Activated T-helper 9 cell treated with anti-CD3 and anti-CD28 coated beads, Interleukin-2, amount 50 U/mL, for 16 hours (primary cell): ENCODE measurements around the gene ITCH.

Experiments
- DNase-seq: peaks from one replicate; pipeline ENCODE4 v3.0.0-alpha.2; 2020; ENCODE audit warnings: low read depth

Gene ITCH

DNA sequence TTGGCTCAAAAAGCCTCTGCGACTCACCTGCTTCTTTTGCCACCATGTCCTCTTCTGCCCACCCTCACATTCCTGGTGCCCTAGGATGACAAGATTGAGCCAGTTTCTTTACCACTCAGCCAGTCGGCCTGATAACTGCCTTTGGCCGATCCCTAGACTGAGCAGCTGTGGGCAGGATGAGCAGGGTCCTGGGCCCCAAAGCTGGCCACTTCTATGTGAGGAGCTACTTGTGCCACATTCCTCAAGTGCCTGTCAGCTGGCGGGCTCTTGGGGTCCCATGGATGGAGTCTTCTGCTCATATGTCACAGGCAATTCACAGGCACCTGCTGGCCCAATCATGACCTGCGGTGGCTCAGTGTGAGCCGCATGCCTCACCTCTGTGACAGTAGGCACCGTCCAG lies 169.7 kb downstream of the ITCH start:
- DNase-seq, result no peak

DNA sequence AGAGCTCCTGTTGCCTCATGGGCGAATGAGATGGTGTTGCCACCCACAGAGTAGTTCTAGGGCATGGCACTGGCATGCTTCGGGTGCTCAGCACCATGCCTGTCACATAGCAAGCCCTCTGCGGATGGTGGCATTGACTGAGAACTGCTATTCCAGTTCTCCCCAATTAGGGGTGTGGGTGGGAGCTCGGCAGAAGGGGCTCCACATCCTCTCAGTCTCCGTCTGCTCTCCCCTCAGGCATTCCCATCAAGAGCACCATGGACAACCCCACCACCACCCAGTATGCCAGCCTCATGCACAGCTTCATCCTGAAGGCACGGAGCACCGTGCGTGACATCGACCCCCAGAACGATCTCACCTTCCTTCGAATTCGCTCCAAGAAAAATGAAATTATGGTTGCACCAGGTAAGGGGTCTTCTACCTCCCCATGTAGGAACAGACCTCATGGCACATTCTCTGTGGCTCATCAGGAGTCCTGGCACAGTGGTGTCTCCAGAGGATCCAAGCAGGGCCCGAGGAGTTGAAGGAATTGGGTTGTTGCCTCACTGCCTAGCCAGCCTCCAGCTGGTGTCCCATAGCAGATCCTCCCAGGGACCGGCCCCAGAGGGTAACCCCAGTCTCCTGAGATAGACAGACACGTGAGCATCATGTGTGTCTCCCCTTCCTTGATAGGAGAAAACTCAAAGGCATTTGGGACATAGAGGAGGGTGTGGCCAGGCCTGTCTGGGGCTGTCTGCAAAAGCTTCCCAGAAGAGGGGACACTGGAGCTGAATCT lies 171.5 kb downstream of the ITCH start:
- no peak for DNase-seq

DNA sequence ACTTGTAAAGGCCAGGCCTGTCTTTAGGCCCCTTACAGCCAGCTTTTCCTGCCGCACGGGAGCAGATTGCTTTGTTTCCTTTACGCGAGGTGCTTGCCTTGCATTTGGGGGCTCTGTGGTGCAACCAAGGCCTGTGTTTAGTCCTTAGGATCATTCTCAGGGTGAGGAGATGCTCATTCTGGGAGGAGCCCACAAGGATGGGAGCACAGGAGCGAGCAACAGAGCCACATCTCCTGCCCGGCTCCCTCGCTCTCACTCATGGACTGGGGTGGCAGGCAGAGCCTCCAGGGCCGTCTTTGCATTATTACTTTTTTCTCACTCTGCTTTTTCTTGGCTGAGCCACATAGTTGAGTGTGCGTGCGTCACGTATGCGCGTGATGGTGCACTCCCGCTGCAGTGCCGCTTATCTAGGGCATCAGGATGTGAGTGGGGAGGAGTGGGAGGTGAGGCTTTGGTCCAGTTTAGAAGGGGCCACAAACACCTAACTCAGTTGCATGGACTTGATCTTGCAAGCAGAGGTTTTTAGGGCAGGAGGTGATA lies 172.3 kb downstream of the ITCH start:
- DNase-seq, result no peak

DNA sequence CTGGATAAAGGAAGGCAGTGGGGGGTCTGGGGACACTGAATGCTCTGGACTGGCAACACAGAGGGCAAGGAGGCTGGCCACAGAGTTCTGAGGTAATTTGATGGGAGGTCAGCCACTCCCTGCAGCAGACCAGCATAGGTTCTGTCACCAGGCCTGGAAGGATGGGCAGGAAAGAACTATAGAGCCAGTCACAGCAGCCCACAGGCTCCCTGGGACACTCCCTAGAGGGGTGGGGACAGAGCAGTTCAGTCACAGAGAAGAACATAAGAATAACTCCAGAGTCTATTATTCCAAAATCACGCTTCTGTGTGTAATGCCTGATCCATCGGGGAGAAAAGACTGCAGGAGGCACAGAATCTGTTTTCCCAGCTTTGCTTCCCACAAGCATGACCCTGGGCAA lies 172.8 kb downstream of the ITCH start:
- DNase-seq, result no peak

DNA sequence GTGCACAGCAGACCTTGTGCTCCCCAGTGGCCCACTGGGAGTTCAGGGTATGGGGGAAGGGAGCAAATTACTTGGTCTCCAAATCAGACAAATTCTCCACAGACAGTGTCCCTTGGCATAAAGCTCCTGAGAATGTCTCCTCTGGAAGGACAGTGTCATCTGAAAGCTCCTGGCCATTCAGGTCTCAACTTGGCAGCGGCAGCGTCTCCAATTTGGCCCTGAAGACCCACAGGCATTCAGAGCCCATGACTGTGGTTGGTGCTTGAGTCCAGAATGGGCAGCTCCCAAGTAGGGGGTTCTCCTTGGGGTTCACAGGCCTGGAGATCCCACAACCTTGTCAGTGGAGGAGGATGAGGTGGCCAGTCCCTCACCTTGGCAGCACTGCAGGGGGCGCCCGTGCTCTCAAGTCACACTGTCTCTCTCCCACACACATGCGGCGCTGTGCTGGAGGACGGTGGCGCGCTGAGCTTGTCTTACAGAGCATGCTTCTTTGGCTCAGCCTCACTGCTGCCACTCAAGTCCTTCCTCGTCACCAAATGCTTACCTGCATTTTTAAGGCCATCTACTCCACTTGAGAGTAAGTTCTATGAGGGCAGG lies 173.8 kb downstream of the ITCH start:
- DNase-seq, result peak; percentile 27

DNA sequence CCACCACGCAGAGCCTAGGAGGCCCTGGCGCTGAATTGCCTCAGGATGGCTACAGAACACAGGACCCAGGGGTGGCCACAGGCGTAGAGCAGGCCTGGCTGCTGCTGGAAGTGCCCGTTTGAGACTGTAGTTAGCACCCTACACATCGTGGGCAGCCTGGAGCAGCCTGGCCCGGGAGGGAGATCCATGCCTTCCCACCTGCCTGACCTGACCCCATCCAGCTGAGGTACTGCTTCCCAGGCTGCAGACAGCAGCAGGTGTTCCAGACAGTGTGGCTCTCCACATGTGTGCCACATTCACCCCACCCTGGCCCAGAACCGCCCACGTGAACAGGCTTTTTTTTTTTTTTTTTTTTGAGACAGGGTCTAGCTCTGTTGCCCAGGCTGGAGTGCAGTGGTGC lies 174.6 kb downstream of the ITCH start:
- DNase-seq, result no peak

DNA sequence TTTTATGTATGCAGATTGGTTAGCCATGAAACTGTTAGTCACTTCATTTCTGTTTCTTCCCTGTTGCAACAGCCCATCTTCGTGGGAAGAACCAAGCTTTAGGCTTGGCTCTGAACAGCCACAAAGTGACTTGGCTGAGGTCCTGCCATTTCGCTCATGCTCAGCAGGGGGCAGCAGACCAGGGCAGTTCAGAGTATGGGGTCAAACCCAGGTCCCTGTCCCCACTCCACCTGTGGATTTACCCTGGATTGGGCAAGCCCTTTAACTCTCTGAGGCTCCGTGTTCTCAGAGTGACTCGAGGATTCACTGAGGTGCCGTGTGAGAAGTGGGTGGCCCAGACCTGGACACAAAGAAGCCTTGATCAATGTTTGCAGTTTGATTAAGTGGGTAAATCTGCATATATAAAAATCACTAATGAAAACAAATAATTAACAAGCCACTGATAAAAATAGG lies 175.6 kb downstream of the ITCH start:
- DNase-seq, result peak; percentile 33

DNA sequence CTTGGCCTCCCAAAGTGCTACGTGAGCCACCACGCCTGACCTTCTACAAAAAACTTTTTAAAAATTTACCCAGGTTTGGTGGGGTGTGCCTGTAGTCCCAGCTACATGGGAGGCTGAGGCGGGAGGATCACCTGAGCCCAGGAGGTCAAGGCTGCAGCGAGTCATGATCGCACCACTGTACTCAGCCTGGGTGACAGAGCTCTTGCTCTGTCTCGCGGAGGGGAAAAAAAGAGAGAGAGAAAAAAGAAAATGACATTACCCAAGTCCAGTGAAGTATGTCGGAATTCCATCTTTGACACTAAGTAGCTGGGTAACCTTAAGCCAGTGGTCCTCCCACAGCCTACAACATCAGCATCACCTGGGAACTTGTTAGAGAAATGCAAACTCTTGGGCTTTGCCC lies 176.7 kb downstream of the ITCH start:
- DNase-seq, result no peak

DNA sequence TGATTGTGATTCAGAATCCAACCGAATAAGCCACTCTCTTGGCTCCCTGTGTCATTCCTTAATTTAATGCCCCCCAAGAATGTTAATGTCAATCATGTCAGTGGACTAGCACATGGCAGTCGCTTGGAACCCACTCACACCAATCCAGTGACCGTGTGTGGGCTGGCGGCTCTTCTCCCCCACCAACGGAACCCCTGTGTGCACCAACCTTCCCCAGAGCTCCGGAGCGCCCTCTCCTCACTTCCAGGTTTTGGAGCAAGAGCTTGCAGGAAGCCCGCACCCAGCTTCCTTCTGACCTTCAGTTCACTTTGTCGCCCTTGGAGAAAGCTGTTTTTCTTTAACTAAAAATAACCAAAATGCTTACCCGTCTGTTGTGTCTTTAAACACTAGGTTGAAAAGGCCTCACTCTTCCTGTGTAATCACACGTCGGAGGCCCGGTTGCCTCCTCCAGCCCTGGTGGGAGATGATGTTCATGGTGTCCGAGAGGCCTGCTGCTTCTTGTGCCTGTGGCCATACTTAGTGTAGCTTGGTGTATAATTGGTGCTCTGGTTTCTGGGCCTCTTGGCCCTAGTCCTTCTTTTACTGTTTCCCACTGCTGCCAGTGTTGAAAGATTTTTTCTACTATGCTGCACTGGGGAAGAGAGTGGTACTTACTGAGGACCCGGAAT lies 177.7 kb downstream of the ITCH start:
- DNase-seq, result no peak

DNA sequence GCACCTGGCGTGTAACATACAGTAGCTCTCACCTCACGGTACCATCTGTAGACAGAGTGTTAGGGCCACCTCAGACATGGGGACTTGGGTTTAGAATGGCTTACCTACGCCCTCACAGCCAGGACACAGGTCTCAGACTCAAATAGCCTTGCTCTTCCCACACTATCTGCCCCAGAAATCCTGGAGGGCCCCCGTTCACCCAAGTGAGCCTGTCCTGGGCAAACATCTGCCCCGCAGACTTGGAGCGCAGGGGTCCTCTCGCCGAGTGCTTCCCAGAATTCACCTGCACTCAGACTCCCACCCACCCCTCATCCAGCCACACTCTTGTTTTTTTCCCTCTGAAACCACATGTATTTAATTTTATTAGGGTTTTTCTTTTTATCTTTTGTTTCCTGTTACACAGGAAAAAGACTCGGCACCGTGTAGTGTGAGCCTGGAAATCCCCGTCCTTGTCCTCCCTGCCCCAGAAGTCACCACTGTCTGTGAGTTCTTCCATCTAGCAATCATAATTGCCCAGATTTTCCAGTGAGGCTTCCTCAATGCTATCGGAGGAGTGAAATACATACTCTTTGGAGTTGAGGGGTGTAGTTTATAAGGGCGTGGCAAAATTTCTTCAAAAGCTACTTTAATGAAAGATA lies 178.3 kb downstream of the ITCH start:
- DNase-seq, result no peak

DNA sequence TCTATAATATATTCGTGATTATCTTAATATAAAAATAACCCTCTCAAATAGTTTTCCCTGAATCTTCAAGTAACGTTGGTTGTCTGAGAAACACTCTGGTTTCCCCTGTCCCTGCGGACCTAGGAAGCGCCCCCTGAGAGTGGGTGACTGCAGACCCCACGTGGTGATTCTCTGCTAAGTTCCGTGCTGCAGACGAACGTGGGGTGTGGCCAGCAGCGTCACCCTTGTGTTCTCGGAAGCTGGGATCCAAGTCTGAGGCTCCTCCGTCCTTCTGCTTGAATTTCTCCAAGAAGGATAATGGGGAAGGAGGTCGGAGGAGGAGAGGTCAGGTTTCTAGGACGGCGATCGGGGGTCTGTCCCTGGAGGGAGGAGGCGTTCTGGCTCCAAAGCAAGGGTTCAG lies 178.8 kb downstream of the ITCH start:
- DNase-seq, result no peak

DNA sequence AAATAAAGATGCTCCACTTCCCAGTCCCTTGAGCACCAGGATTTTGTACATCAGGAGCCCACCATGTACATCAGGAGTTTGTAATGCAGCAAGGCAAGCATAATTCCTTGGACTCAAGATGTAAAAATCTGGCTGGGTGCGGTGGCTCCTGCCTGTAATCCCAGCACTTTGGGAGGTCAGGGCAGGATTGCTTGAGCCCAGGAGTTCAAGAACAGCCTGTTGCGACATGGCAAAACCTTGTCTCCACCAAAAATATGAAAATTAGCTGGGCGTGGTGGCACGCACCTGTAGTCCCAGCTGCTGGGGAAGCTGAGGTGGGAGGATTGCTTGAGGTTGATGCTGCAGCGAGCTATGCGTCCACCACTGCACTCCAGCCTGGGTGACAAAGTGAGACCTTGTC lies 179.4 kb downstream of the ITCH start:
- DNase-seq, result no peak

DNA sequence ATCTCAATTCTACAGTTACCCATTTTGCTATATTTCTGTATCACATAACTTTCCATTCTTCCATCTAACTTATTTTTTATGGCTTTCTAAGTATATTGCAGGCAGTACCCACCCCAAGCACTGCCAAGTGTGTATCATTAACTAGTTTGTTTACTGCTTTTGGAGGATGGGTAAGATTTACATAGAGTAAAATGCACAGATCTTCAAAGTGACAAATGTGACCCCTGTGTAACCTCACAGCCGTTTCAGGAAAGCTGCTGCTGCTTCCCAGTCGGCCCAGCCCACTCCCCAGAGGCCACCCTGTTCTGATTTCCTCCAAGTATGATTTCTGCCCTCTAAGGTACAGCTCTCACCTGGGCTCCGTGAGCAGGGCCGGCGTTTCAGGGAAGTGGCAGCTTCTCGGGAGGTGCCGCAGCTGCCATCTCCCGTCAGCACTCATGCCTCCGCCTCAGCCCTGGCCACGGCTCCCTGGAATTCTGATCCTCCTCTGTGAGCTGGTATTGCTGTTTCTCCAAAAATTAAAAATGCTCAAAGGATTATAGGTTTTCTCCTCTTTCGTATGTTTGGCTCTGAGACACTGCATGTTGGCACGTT lies 180.5 kb downstream of the ITCH start:
- no peak for DNase-seq

DNA sequence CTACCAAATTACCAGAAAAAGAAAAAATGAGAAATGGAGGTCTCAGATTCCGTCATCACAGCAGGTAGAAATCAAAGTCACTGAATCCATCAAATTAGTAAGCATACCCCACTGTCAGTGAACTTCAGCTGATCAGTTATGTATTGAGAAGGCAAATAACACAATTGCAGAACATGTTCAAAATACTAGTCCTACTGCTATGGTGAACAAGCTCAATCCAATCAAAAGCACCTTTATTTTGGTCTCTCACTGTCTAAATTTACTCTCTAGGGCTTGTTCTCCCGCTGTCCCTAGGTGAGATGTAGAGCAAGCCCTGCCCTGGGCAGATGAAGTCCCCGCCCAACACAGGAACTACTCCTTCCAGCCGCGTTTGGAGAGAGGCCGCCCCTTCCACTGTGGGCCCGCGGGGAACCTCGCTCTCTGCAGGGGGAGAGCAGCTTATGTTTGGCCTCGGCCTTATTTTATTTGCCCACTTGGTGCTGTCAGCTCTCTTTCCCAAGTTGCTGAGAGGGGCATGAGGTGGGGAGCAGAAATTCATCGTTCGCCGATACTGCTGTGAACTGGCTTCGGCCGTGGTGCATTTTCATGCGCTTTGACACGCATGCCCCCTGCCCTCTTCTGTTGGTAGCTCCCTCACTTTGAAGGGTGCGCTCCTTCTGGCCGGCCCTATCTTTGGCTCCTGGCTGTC lies 181.2 kb downstream of the ITCH start:
- DNase-seq, result no peak

DNA sequence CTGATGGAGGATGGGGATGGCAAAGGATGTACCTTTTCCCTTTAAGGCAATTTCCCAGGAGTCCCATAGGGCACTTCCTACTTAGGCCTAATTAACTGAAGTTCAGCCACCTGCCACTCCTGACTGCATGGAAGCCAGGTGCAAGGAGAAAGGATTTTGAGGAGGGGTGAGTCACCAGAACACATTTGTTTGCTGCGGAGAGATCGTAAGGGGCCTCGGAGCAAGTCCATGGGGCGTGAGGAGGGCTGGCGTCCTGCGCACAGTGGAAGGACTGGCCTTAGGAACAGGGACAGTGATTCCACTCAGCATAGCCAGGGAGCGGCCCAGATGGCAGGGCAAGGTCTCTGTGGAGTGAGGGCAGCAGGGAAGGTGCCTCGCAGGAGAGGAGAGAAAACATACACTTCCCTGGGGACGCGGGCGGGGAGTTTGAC lies 183.7 kb downstream of the ITCH start:
- DNase-seq, result no peak

DNA sequence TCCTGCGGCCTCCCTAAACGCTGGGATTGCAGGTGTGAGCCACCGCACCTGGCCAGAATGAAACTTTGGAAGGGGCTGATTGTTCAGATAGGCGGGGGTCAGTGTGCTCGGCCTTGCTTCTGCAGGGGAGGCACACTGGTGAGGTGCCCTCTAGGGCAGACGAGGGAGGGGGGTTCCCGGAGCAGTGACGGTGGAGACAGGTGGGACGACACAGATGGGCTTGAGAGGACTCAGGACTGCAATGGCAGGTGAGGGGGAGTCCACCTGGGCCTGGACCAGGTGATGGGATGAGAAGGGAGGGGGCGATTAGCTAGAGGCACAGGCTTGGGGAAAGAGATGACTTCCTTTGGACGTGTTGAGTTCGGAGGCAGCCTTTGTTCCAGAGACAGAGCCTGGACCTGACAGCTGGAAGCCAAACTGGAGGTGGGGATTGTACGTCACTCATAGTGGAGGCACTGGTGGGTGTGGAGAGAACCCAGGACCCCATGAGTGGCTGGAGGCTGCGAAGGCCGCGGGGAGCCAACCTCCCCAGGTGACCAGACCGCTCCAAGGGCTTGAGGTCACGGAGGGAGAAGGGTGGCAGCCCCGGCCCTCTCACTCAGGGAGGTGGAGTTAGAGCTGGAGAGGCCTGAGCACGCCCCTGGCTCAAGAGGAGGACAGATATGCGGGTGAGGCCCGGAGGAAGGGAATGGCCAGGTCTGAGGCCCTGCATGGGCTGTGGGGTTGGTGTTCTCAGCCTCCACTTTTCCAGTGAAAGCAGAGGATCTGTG lies 185.0 kb downstream of the ITCH start:
- DNase-seq, result no peak

DNA sequence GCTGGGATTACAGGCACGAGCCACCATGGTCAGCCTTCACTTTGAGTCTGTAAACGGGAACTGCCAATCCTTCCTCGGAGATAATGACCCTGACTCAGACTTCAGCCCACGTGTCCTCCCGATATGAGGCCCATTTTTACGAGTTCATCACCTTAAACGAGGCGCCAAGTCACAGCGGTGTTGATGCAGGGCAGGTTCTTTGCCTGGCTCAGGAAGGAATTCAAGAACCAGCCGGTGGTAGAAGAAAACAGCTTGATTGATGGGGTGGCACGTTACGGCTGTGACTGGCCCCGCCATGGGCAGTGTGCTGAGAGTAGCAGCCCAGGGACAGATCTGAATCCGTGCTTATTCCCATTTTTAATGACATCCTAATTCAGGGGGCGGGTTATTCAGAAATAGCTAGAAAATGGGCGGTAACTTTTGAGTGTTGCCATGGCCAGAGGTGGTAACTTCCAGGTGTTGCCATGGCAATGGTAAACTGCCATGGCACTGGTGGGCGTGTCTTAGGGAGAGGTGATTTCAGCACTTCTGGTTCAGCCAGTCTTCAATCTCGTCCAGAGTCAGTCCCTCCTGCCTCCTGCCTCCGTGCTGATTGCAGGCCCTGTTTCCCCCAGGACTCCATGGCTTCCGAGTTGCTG lies 186.3 kb downstream of the ITCH start:
- no peak for DNase-seq

DNA sequence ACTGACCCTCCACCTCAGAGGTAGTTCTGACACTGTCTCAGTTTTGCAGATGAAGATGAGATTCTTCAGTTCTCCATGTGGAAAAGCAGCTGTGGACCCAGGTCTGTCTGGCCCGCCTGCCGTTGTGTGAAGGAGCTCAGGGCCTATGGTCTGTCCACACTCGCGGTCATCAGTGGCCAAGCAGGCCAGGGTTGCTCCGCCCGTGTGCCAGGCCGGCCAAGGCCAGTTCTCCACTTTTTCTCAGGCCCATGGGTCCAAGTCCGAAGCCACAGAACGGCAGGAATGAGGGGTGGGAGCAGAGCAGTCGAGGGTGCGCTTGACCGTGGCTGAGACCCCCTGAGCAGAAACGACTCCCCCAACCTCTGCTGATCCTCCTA lies 186.8 kb downstream of the ITCH start:
- no peak for DNase-seq

DNA sequence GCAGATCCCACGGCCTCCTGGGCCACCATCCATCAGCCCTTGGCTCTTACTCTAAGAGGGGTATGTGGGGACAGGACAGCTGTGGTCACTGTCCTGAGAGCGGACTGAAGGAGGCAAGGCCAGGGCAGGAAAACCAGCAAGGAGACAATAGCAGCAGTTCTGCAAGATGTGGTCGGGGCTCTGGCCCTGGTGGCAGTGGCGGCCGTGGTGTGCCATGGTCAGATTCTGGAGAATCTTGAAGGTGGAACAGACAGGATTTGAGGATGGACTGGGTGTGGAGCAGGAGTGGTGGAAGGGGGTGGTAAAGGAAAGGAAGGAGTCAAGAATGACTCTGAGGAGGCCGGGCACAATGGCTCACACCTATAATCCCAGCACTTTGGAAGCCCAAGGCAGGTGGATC lies 189.5 kb downstream of the ITCH start:
- DNase-seq, result no peak

DNA sequence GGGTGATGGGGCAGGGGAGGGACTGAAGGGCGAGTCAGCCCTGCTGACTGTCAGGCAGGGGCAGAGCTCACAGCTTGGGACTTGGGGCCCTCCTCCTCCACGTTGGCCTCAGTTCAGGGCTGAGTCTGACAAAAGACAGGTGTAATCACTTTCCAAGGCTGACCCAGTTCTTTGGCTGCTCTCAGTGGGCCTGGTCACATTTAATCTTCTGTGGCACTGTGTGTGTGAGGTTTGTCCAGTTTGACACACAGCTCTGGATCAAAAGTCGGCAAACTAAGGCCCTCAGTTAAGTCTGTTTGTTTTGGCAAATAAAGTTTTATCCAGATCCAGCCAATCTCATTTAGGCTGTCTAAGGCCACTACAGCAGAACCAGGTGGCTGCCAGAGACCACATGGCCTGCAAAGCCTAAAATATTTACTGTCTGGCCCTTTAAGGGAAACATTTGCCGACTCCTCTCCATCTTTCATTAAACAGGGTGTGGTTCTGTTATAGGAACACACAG lies 190.3 kb downstream of the ITCH start:
- no peak for DNase-seq
